ENCODE results near the gene GGNBP2.

Gene GGNBP2

GRCh38 chr17:36629970-36630502 is 85.3 kb downstream of the GGNBP2 start:
- no peak overlapping the region for H3K27ac ChIP-seq (ENCODE audit: low read length)
- H2AFZ ChIP-seq (ENCODE audit: low read depth, low read length) = no peak overlapping the region
- H3K79me2 ChIP-seq (ENCODE audit: low read length) = no peaks in the 10 kb centered on the region
- H3K9ac ChIP-seq (ENCODE audit: low read length) = no peak overlapping the region
- H3K4me3 ChIP-seq (ENCODE audit: low read length) = no peak overlapping the region
- no peak overlapping the region for H3K4me2 ChIP-seq (ENCODE audit: low read length)
- H3K4me1 ChIP-seq (ENCODE audit: low read length) = no peaks in the 10 kb centered on the region
- H3K9me3 ChIP-seq (ENCODE audit: insufficient read depth, low read length) = no peaks in the 10 kb centered on the region
- TF ChIP-seq EZH2phosphoT487 (IDR thresholded peaks at IDR 0.05; ENCODE audit: low read depth) (no peak), CTCF (IDR thresholded peaks at IDR 0.05; ENCODE audit: low read depth, low read length) (no peak)
- H4K20me1 ChIP-seq (ENCODE audit: insufficient read depth, low read length) = no peaks in the 10 kb centered on the region
- H3K36me3 ChIP-seq (replicated peaks; ENCODE audit: low read depth, low read length) = no peaks in the 10 kb centered on the region
- H3K27me3 ChIP-seq (ENCODE audit: low read depth, low read length) = peaks cover 41% of the 10 kb centered on the region

- Histone ChIP-seq H3K4me3 (ENCODE audit: low read length) (no peak overlapping the region), H3K9ac (ENCODE audit: low read length) (no peak overlapping the region), H3K4me2 (ENCODE audit: low read length) (no peak overlapping the region), H4K20me1 (ENCODE audit: insufficient read depth, low read length) (no peaks in the 10 kb centered on the region), H2AFZ (ENCODE audit: low read depth, low read length) (no peak overlapping the region), H3K79me2 (ENCODE audit: low read length) (no peaks in the 10 kb centered on the region), H3K9me3 (ENCODE audit: insufficient read depth, low read length) (no peaks in the 10 kb centered on the region), H3K36me3 (replicated peaks; ENCODE audit: low read depth, low read length) (no peaks in the 10 kb centered on the region), H3K27ac (ENCODE audit: low read length) (no peak overlapping the region), H3K27me3 (ENCODE audit: low read depth, low read length) (peaks cover 49% of the 10 kb centered on the region), H3K4me1 (ENCODE audit: low read length) (no peaks in the 10 kb centered on the region)
- no peak for TF ChIP-seq EZH2phosphoT487 (IDR thresholded peaks at IDR 0.05; ENCODE audit: low read depth)
- TF ChIP-seq CTCF (IDR thresholded peaks at IDR 0.05; ENCODE audit: low read depth, low read length) = no peak
These were observed 86.3 kb downstream of the GGNBP2 start for GRCh38 chr17:36631022-36631421.

- Histone ChIP-seq H3K4me3 (ENCODE audit: low read length) (no peak overlapping the region), H3K27ac (ENCODE audit: low read length) (no peak overlapping the region), H3K79me2 (ENCODE audit: low read length) (no peaks in the 10 kb centered on the region), H3K9ac (ENCODE audit: low read length) (no peak overlapping the region), H3K4me1 (ENCODE audit: low read length) (no peaks in the 10 kb centered on the region), H3K9me3 (ENCODE audit: insufficient read depth, low read length) (no peaks in the 10 kb centered on the region), H3K36me3 (replicated peaks; ENCODE audit: low read depth, low read length) (no peaks in the 10 kb centered on the region), H2AFZ (ENCODE audit: low read depth, low read length) (no peak overlapping the region), H3K27me3 (ENCODE audit: low read depth, low read length) (peaks cover 61% of the 10 kb centered on the region), H4K20me1 (ENCODE audit: insufficient read depth, low read length) (no peaks in the 10 kb centered on the region), H3K4me2 (ENCODE audit: low read length) (no peak overlapping the region)
- no peak for TF ChIP-seq EZH2phosphoT487 (IDR thresholded peaks at IDR 0.05; ENCODE audit: low read depth)
- no peak for TF ChIP-seq CTCF (IDR thresholded peaks at IDR 0.05; ENCODE audit: low read depth, low read length)
These were observed 88.4 kb downstream of the GGNBP2 start for GRCh38 chr17:36632916-36633771.

Measured in OCI-LY3 (cell line).